CD4-positive, alpha-beta T cell treated with Interferon gamma for 1 hour (primary cell): ENCODE data around the gene EXOSC2.
"Not testable (repeated sequence)": the region's sequence is repeated elsewhere in the genome, so short reads cannot be mapped to it uniquely, and the experiment has no call there.

Experiments
- DNase-seq: peaks from one replicate; pipeline ENCODE4 v3.0.0-alpha.2; 2020

The EXOSC2 gene

GRCh38 chr9:130668659-130669058 is 24.9 kb upstream of the EXOSC2 start:
- no peak for DNase-seq

GRCh38 chr9:130669965-130670364 is 23.6 kb upstream of the EXOSC2 start:
- DNase-seq = no peak

GRCh38 chr9:130670644-130671043 is 22.9 kb upstream of the EXOSC2 start:
- no peak for DNase-seq

- no peak for DNase-seq
These were observed 21.1 kb upstream of the EXOSC2 start for GRCh38 chr9:130672466-130672865.

- DNase-seq = no peak
These were observed 20.5 kb upstream of the EXOSC2 start for GRCh38 chr9:130672933-130673615.

- DNase-seq = no peak
These were observed 18.2 kb upstream of the EXOSC2 start for GRCh38 chr9:130675396-130675795.

GRCh38 chr9:130677252-130677651 is 16.3 kb upstream of the EXOSC2 start:
- DNase-seq = no peak

- peak; percentile 69 for DNase-seq
These were observed 12.5 kb upstream of the EXOSC2 start for GRCh38 chr9:130680836-130681768.

GRCh38 chr9:130681769-130682420 is 11.7 kb upstream of the EXOSC2 start:
- DNase-seq = no peak

- DNase-seq = peak; percentile 30
These were observed 11.0 kb upstream of the EXOSC2 start for GRCh38 chr9:130682421-130683121.

GRCh38 chr9:130685104-130685503 is 8.5 kb upstream of the EXOSC2 start:
- no peak for DNase-seq

GRCh38 chr9:130685945-130686344 is 7.6 kb upstream of the EXOSC2 start:
- DNase-seq = not testable (repeated sequence)

GRCh38 chr9:130687615-130688014 is 6.0 kb upstream of the EXOSC2 start:
- DNase-seq = no peak

- DNase-seq = no peak
These were observed 5.5 kb upstream of the EXOSC2 start for GRCh38 chr9:130688072-130688471.

GRCh38 chr9:130689572-130689936 is 4.0 kb upstream of the EXOSC2 start:
- no peak for DNase-seq

- DNase-seq = no peak
These were observed 3.5 kb upstream of the EXOSC2 start for GRCh38 chr9:130689937-130690700.

- no peak for DNase-seq
These were observed 1.3 kb upstream of the EXOSC2 start for GRCh38 chr9:130692321-130692720.

- no peak for DNase-seq
These were observed 517 bp upstream of the EXOSC2 start for GRCh38 chr9:130693101-130693425.

- no peak for DNase-seq
These were observed 625 bp downstream of the EXOSC2 start for GRCh38 chr9:130694205-130694604.

- no peak for DNase-seq
These were observed 2.6 kb downstream of the EXOSC2 start for GRCh38 chr9:130696139-130696650.

GRCh38 chr9:130696996-130697395 is 3.4 kb downstream of the EXOSC2 start:
- DNase-seq = no peak

GRCh38 chr9:130698514-130698913 is 4.9 kb downstream of the EXOSC2 start:
- DNase-seq = no peak
